A549 (cell line): ENCODE results near the gene SETD3. TPM values are rescaled to one million over a fixed set of nuclear protein-coding genes. Genes with fewer than 3 reads are reported as not detected.

ENCODE experiments used
- ATAC-seq, 2 experiments: fragments of 200-7000 bp in 1 of 2; fragments of >200 bp in 1 of 2; cut with Nextera tagmentation in 1 of 2; cut with Tn5 transposase in 1 of 2; 3 replicates each; pipeline versions ENCODE4 v1.8.0 to v1.9.1; 2018 to 2020; ENCODE audit warnings: mild to moderate bottlenecking in 1 of 2, moderate library complexity in 1 of 2
- CTCF ChIA-PET: fragments of 300-600 bp; sonication (Branson Sonifier 250); formaldehyde crosslinking; extraction: SDS; loops from one replicate; lab custom pipeline; 2021; ENCODE audit warnings: antibody characterized with exemption, inconsistent platforms; lab: Yijun Ruan, JAX
- POLR2A ChIA-PET: fragments of 350-600 bp; formaldehyde crosslinking; extraction: SDS; loops from one replicate; lab custom pipeline; 2021; ENCODE audit warnings: antibody characterized with exemption, inconsistent platforms; lab: Yijun Ruan, JAX
- DNase-seq, 2 experiments: peaks; one replicate each; pipeline versions ENCODE4 v3.0.0 to v3.0.0-alpha.2; 2011 to 2016; ENCODE audit warnings: low read depth in 1 of 2, low spot score in 1 of 2
- FAIRE-seq: peaks from 2 replicates; lab custom pipeline; 2011; peaks lifted over from hg19 to GRCh38; lab: Jason Lieb, UNC
- H3K27ac ChIP-seq, 2 experiments: fragments of >200 bp; sonication (Bioruptor Twin); formaldehyde crosslinking; 3 replicates each; pipeline ENCODE4 v1.5.1; 2016 to 2017
- H3K4me1 ChIP-seq: fragments of >200 bp; sonication (Bioruptor Twin); formaldehyde crosslinking; 3 replicates; pipeline ENCODE4 v1.6.1; 2016
- H3K4me2 ChIP-seq: fragments of >200 bp; sonication (Bioruptor Twin); formaldehyde crosslinking; 3 replicates; pipeline ENCODE4 v1.6.1; 2016
- H3K4me3 ChIP-seq: fragments of >200 bp; sonication (Bioruptor Twin); formaldehyde crosslinking; 3 replicates; pipeline ENCODE4 v1.5.1; 2016
- H3K9me3 ChIP-seq: fragments of >200 bp; sonication (Bioruptor Twin); formaldehyde crosslinking; 3 replicates; pipeline ENCODE4 v1.6.1; 2016
- ATOH8 ChIP-seq: fragments of 250-450 bp; sonication (Bioruptor Pico); IDR thresholded peaks from 2 replicates; pipeline ENCODE4 v1.5.0; 2020; ENCODE audit warnings: low read depth, mild to moderate bottlenecking, moderate library complexity
- BHLHE40 ChIP-seq: IDR thresholded peaks from 2 replicates; pipeline ENCODE4 v1.6.1; 2012; ENCODE audit warnings: low read depth, low read length, inconsistent platforms
- CBX2 ChIP-seq: fragments of 200-600 bp; sonication (generic); IDR thresholded peaks from 2 replicates; pipeline ENCODE4 v1.6.1; 2016; ENCODE audit warnings: low read depth, mild to moderate bottlenecking, borderline replicate concordance
- CEBPB ChIP-seq, 2 experiments: fragments of >200 bp in 1 of 2; sonication (Bioruptor Twin) in 1 of 2; formaldehyde crosslinking in 1 of 2; IDR thresholded peaks; 2 replicates each; pipeline ENCODE4 v1.6.1; 2012 to 2016
- CHD4 ChIP-seq: fragments of 200-600 bp; sonication (generic); IDR thresholded peaks from 2 replicates; pipeline ENCODE4 v1.6.1; 2016; ENCODE audit warnings: antibody characterized with exemption, mild to moderate bottlenecking, borderline replicate concordance
- CTCF ChIP-seq: fragments of >200 bp; sonication (Bioruptor Twin); formaldehyde crosslinking; IDR thresholded peaks from 3 replicates; pipeline ENCODE4 v1.5.1; 2016
- EHMT2 ChIP-seq: fragments of 200-600 bp; sonication (generic); IDR thresholded peaks from 2 replicates; pipeline ENCODE4 v1.6.1; 2016; ENCODE audit warnings: antibody characterized with exemption, low read depth, mild to moderate bottlenecking, moderate library complexity
- ELK1 ChIP-seq: fragments of 150-350 bp; IDR thresholded peaks from 2 replicates; pipeline ENCODE4 v1.6.1; 2014; ENCODE audit warnings: low read depth, mild to moderate bottlenecking, low read length
- EP300 ChIP-seq, 2 experiments: fragments of >200 bp; sonication (Bioruptor Twin); formaldehyde crosslinking; IDR thresholded peaks; 2 replicates in 1 of 2; 3 replicates in 1 of 2; pipeline ENCODE4 v1.6.1; 2016 to 2017
- ESRRA ChIP-seq: fragments of 150-350 bp; IDR thresholded peaks from 2 replicates; pipeline ENCODE4 v1.6.1; 2014; ENCODE audit warnings: mild to moderate bottlenecking, low read length, borderline replicate concordance
- FOSB ChIP-seq: fragments of 250-450 bp; sonication (Bioruptor Pico); IDR thresholded peaks from 2 replicates; pipeline ENCODE4 v1.5.0; 2020; ENCODE audit warnings: mild to moderate bottlenecking, moderate library complexity
- FOSL2 ChIP-seq, 2 experiments: fragments of 450-650 bp in 1 of 2; fragments of >200 bp in 1 of 2; sonication (Bioruptor Twin) in 1 of 2; formaldehyde crosslinking; IDR thresholded peaks; 2 replicates each; pipeline versions ENCODE4 v1.5.0 to v1.6.1; 2016 to 2020; ENCODE audit warnings: mild to moderate bottlenecking in 1 of 2, moderate library complexity in 1 of 2
- FOXS1 ChIP-seq: fragments of 250-450 bp; sonication (Bioruptor Pico); IDR thresholded peaks from 2 replicates; pipeline ENCODE4 v1.5.0; 2020; ENCODE audit warnings: mild to moderate bottlenecking, moderate library complexity
- HES2 ChIP-seq: fragments of >200 bp; sonication (Bioruptor Twin); formaldehyde crosslinking; IDR thresholded peaks from 2 replicates; pipeline ENCODE4 v1.6.1; 2016
- JUNB ChIP-seq: fragments of >200 bp; sonication (Bioruptor Twin); formaldehyde crosslinking; IDR thresholded peaks from 2 replicates; pipeline ENCODE4 v1.6.1; 2016
- KDM1A ChIP-seq: fragments of 200-600 bp; sonication (generic); IDR thresholded peaks from 2 replicates; pipeline ENCODE4 v1.6.1; 2016; ENCODE audit warnings: low read depth, mild to moderate bottlenecking
- KDM5A ChIP-seq: fragments of 200-600 bp; sonication (generic); IDR thresholded peaks from 2 replicates; pipeline ENCODE4 v1.6.1; 2016; ENCODE audit warnings: antibody characterized with exemption, mild to moderate bottlenecking
- MAX ChIP-seq: IDR thresholded peaks from 2 replicates; pipeline ENCODE4 v1.6.1; 2012
- MYC ChIP-seq: IDR thresholded peaks from 2 replicates; pipeline ENCODE4 v1.6.1; 2012; ENCODE audit warnings: mild to moderate bottlenecking, inconsistent platforms, low read length, improper control_type of control experiment, borderline replicate concordance
- NPAS2 ChIP-seq: fragments of 250-450 bp; sonication (Bioruptor Pico); IDR thresholded peaks from 2 replicates; pipeline ENCODE4 v1.8.0; 2022; ENCODE audit warnings: mild to moderate bottlenecking, moderate library complexity, borderline replicate concordance
- PBX3 ChIP-seq: IDR thresholded peaks from 2 replicates; pipeline ENCODE4 v1.6.1; 2012
- POLR2A ChIP-seq: IDR thresholded peaks from 2 replicates; pipeline ENCODE4 v1.6.1; 2012; ENCODE audit warnings: mild to moderate bottlenecking, low read length
- RAD21 ChIP-seq, 2 experiments: fragments of >200 bp in 1 of 2; sonication (Bioruptor Twin) in 1 of 2; formaldehyde crosslinking in 1 of 2; IDR thresholded peaks in 1 of 2; conservative IDR thresholded peaks in 1 of 2; 2 replicates in 1 of 2; 3 replicates in 1 of 2; pipeline ENCODE4 v1.6.1; 2012 to 2018; ENCODE audit warnings: inconsistent platforms in 1 of 2
- RARB ChIP-seq: fragments of 250-450 bp; sonication (Bioruptor Pico); IDR thresholded peaks from 2 replicates; pipeline ENCODE4 v1.8.0; 2021; ENCODE audit warnings: mild to moderate bottlenecking, moderate library complexity
- RCOR1 ChIP-seq: fragments of 150-350 bp; IDR thresholded peaks from 2 replicates; pipeline ENCODE4 v1.6.1; 2014; ENCODE audit warnings: antibody characterized with exemption, low read length, low read depth
- ZC3H11A ChIP-seq: fragments of 450-650 bp; IDR thresholded peaks from 2 replicates; pipeline ENCODE4 v1.6.1; 2014; ENCODE audit warnings: antibody characterized with exemption, mild to moderate bottlenecking
- ZFP36 ChIP-seq: fragments of 450-650 bp; IDR thresholded peaks from 2 replicates; pipeline ENCODE4 v1.6.1; 2014; ENCODE audit warnings: borderline replicate concordance; ENCODE audit not compliant: partially characterized antibody
- ZNF302 ChIP-seq: fragments of 250-450 bp; sonication (Bioruptor Pico); IDR thresholded peaks from 2 replicates; pipeline ENCODE4 v1.9.0; 2021; ENCODE audit warnings: inconsistent platforms, mild to moderate bottlenecking, moderate library complexity
- WGBS: methylation state at CpG from one replicate; pipeline ENCODE4 v1.1.6; 2017; ENCODE audit errors: missing lambda C conversion rate; 5-methylcytosine and 5-hydroxymethylcytosine counted together
- polyA plus RNA-seq, 4 experiments: library from polyadenylated mRNA; depleted of rRNA in 3 of 4; stranded (reverse); fragments of >200 nt; fragmentation: RNase III in 1 of 4; extraction: RNeasy Plus Mini Kit Qiagen cat#74134 plus additional on column Dnase treatment in 1 of 4; gene quantifications; 2 replicates in 3 of 4; 3 replicates in 1 of 4; pipeline ENCODE4 v1.2.3, GENCODE V29; 2011 to 2017

The SETD3 gene
- polyA plus RNA-seq, 2 of the 4 experiments (the other 2 are of a cell fraction) = 43.1 to 59.7 TPM

GRCh38 chr14:99423434-99423833 lies 57.2 kb downstream of the SETD3 start:
- DNase-seq (no peak), FAIRE-seq (no peak), ATAC-seq (no peak)
- H3K9me3 ChIP-seq = no peaks in the 10 kb centered on the region
- ChIA-PET POLR2A (no interaction called here), CTCF (interaction anchor here (1.4 to 5.7 kb wide), 3 partner anchors 7 to 35 kb away, joined by 4 to 47 read pairs (median 7); no protein-coding TSS in a partner anchor)
- H3K27ac ChIP-seq = no peak overlapping the region
- TF ChIP-seq RARB (CRISPR knock-in tag) = no peak
- no peak for TF ChIP-seq CHD4
- no peak for TF ChIP-seq CTCF
- TF ChIP-seq ELK1 = no peak
- TF ChIP-seq ATOH8 (CRISPR knock-in tag) = no peak
- TF ChIP-seq NPAS2 (CRISPR knock-in tag) = no peak
- TF ChIP-seq POLR2A = no peak
- no peak for TF ChIP-seq RCOR1
- TF ChIP-seq RAD21 (conservative IDR thresholded peaks at IDR 0.05 in 1 of 2, IDR thresholded peaks at IDR 0.05 in 1 of 2) = no peak
- TF ChIP-seq MAX = no peak
- no peak for TF ChIP-seq FOSB (CRISPR knock-in tag)
- no peak for TF ChIP-seq ZNF302 (CRISPR knock-in tag)
- no peak for TF ChIP-seq EHMT2
- TF ChIP-seq KDM1A = no peak
- no peak for TF ChIP-seq FOSL2 (IDR thresholded peaks at IDR 0.05)
- no peak for TF ChIP-seq FOSL2 (CRISPR knock-in tag; IDR thresholded peaks at IDR 0.05)
- TF ChIP-seq KDM5A = no peak
- no peak for TF ChIP-seq ZC3H11A
- no peak for TF ChIP-seq ZFP36
- H3K4me3 ChIP-seq = no peak overlapping the region
- H3K4me2 ChIP-seq = no peak overlapping the region
- WGBS = 90% methylated on average over 1 of the region's 1 CpG
- H3K4me1 ChIP-seq = peaks cover 6% of the 10 kb centered on the region; the same call in 2 of the 3 replicates

- ATAC-seq = no peak; a peak in 1 of 6 replicates
- no peak for FAIRE-seq
- H3K4me1 ChIP-seq = peaks cover 6% of the 10 kb centered on the region; the same call in 2 of the 3 replicates
- no peaks in the 10 kb centered on the region for H3K9me3 ChIP-seq
- TF ChIP-seq JUNB (no peak), PBX3 (no peak), BHLHE40 (no peak), RAD21 (conservative IDR thresholded peaks at IDR 0.05 in 1 of 2, IDR thresholded peaks at IDR 0.05 in 1 of 2) (no peak), CEBPB (IDR thresholded peaks at IDR 0.05) (no peak), MYC (no peak), CBX2 (no peak), CTCF (no peak), FOXS1 (CRISPR knock-in tag) (no peak), HES2 (no peak), EP300 (IDR thresholded peaks at IDR 0.05) (no peak), ESRRA (no peak), CHD4 (no peak), ZC3H11A (no peak), MAX (no peak)
- TF ChIP-seq, all 56 proteins: peak for 0
- ChIA-PET CTCF (interaction anchor here (0.6 to 1.1 kb wide), 3 partner anchors 16 to 103 kb away, joined by 3 read pairs; no protein-coding TSS in a partner anchor), POLR2A (no interaction called here)
- WGBS = 87% methylated on average over 7 of the region's 7 CpGs
- no peak for DNase-seq
- Histone ChIP-seq H3K4me3 (no peak overlapping the region), H3K4me2 (0 out of 3 replicates have a peak overlapping the region, but pooled peaks have one; percentile 13), H3K27ac (no peak overlapping the region)
Observed at GRCh38 chr14:99422228-99423010, 58.2 kb downstream of the SETD3 start.
